KOPT-K1 (cell line): Measurements from ENCODE around the gene DOCK10.

Experiments
- H3K27ac ChIP-seq: fragments of 200-600 bp; sonication (generic); 2 replicates; pipeline ENCODE4 v1.5.1; 2016; ENCODE audit warnings: antibody characterized with exemption, mild to moderate bottlenecking, low read depth, low read length; ENCODE audit not compliant: poor library complexity, severe bottlenecking
- H3K36me3 ChIP-seq: fragments of 200-600 bp; sonication (generic); 2 replicates; pipeline ENCODE4 v1.5.1; 2017; ENCODE audit warnings: antibody characterized with exemption, mild to moderate bottlenecking, low read length, moderate library complexity; ENCODE audit not compliant: insufficient read depth
- H3K9me3 ChIP-seq: fragments of 200-600 bp; sonication (generic); 2 replicates; pipeline ENCODE4 v1.5.1; 2017; ENCODE audit warnings: antibody characterized with exemption, low read length, mild to moderate bottlenecking; ENCODE audit not compliant: insufficient read depth, poor library complexity, severe bottlenecking

Gene DOCK10

DNA sequence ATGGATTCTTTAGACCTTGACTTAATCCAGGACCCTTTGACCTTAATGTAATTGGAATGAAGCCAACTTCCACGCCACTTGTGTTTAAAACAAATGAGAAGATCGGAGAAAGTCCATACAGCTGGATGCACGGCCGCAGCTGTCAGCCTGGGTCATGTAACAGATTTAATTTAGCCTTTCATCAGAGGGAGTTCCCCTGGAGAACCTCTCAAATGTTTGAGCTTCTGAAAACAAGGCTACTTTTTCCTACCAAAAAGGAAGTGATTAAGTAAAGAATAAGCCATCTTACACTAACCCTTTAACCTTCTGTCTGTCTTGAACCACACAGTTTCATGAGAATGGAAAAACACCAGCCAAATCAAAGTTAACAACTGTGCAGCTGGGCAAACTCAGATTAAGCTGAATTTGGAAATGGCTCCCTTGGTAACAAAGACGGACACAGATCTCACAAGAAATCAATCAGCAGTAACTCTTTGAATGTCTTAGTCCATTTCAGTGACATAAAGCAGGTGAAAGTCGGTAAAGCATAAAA lies 103.6 kb downstream of the DOCK10 start:
- Histone ChIP-seq H3K36me3 (no peaks in the 10 kb centered on the region), H3K27ac (no peak overlapping the region)

DNA sequence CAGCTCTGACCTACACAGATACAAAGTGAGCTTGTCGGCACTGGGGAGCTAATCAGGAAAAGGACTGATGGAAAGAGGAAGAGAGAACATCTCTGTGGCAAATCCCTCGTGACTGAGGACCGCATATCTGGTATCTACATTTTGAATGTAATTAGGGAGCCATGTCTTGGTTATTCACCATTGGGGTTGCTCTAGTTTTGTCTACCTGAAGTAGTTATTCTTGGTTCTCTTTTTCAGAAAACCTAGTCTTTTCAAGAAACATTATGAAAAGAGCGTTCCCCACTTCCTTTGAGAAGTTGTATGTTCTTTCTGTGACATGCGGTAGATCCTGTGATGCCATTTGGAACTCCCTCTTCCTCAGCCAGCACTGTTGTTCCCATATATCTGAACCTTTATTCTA lies 104.4 kb downstream of the DOCK10 start:
- Histone ChIP-seq H3K27ac (no peak overlapping the region), H3K36me3 (no peaks in the 10 kb centered on the region), H3K9me3 (no peaks in the 10 kb centered on the region)

More for the DNA sequence above, 103.6 kb downstream of the DOCK10 start:
- H3K9me3 ChIP-seq = no peaks in the 10 kb centered on the region

DNA sequence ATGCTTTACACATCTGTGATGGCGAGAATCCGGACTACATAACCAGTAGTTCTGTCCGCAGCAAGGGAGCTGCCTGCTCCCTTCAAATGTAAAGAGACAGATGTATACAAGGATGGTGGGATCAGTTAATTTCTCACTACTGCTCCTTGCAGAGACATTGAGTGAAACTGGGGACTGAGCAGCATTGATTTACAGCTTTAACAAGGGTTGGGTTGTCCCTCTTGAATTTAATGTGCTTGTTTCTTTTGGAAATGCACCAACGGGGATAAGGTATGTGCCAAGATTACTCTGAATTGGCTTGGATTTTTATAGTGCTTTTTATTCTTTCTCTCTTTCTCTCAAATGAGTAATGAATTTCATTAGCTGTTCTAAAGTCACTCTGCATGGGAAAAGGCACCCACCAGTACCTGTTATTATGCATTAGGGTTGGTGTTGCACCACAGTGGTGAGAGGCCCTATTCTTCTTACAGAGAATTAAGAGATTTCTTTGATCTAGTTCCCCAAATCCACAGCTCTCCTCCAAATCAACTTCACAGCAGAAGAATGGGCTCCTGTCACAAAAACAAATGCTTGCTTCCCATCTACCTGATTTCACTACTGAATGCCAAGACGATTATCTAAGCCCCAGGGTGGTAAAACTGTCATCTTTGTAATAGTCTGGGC lies 107.6 kb downstream of the DOCK10 start:
- Histone ChIP-seq H3K27ac (no peak overlapping the region), H3K9me3 (no peaks in the 10 kb centered on the region), H3K36me3 (peaks cover 4% of the 10 kb centered on the region; the same call in 1 of the 2 replicates)

GRCh38 chr2:224933431-224933830 lies 108.8 kb downstream of the DOCK10 start:
- Histone ChIP-seq H3K36me3 (peaks cover 16% of the 10 kb centered on the region), H3K27ac (no peak overlapping the region), H3K9me3 (no peaks in the 10 kb centered on the region)

DNA sequence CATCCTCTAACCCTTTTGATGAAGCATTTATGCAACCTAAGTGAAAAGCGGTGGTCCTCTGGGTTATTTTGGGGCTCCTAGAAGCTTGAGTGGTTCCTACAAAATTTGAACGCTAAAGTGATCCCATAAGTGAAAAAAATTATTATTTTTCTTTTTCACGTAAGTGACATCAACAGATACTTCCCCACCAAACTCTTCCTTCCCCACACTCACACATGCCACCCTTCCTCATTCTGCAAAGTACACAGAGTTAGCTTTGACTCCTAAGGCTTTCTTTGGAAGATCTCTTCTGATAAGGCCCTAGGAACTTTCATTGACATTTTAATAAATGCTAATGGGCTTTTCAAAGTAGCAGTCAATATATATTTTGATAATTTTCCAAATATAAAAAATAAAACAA lies 109.7 kb downstream of the DOCK10 start:
- Histone ChIP-seq H3K27ac (no peak overlapping the region), H3K36me3 (peaks cover 25% of the 10 kb centered on the region)

GRCh38 chr2:224931956-224932355 lies 110.3 kb downstream of the DOCK10 start:
- Histone ChIP-seq H3K36me3 (peaks cover 29% of the 10 kb centered on the region), H3K27ac (no peak overlapping the region), H3K9me3 (no peaks in the 10 kb centered on the region)

More for the DNA sequence above, 109.7 kb downstream of the DOCK10 start:
- no peaks in the 10 kb centered on the region for H3K9me3 ChIP-seq

DNA sequence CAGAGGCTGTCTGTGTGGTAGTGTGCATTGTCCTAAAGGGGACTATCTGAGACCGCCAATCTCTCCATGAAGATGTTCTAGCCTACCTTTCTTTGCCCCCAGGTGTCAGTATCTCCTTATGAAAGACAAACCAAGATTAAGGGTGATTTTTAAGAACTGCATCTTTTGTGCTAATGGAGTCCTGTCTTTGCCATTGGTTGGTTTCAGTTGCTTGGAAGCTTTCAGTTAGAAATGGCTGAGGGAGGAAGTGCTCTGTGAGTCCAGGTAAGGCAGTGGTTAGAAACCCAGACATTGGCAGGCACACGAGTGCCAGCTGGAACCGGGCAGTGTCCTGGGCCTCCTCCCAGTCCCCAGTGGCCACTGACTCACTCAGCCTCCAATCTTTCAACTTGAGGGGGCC lies 111.3 kb downstream of the DOCK10 start:
- peaks cover 39% of the 10 kb centered on the region for H3K36me3 ChIP-seq
- peak overlapping the region; percentile 75 for H3K27ac ChIP-seq
- H3K9me3 ChIP-seq = no peaks in the 10 kb centered on the region

- no peaks in the 10 kb centered on the region for H3K9me3 ChIP-seq
- H3K27ac ChIP-seq = peak overlapping the region; percentile 75
- H3K36me3 ChIP-seq = peaks cover 45% of the 10 kb centered on the region
Observed at GRCh38 chr2:224930124-224930523, 112.1 kb downstream of the DOCK10 start.

- Histone ChIP-seq H3K9me3 (no peaks in the 10 kb centered on the region), H3K27ac (peak overlapping the region; percentile 75), H3K36me3 (peaks cover 46% of the 10 kb centered on the region)
Observed at GRCh38 chr2:224929512-224929911, 112.8 kb downstream of the DOCK10 start.

DNA sequence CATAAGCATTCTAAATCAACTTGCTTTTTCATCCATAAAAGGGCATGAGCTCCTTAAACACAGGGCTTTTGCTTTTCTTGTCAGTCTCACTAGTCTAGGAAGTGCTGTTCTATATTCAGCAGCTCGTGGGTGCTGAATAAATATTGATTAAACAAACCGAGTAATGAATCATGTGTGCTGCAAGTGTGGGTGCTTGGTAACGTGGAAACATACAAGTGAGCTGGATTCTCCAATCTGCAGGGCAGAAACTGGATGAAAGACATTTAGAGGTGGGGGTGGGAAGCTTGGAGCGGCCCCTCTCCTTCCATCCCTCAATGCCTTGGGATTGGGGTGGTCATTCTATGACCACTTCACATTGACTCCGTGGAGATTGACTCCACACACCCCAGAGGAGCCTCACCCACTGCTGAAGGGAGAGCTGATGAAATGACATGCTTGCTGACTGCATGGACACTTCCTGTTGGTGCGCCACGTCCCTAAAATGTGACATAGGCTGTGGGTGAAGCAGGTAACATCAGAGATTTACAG lies 114.6 kb downstream of the DOCK10 start:
- peak overlapping the region; percentile 13 for H3K27ac ChIP-seq
- H3K36me3 ChIP-seq = peaks cover 46% of the 10 kb centered on the region

GRCh38 chr2:224927011-224927410 lies 115.3 kb downstream of the DOCK10 start:
- Histone ChIP-seq H3K9me3 (no peaks in the 10 kb centered on the region), H3K27ac (peak overlapping the region; percentile 13), H3K36me3 (peaks cover 46% of the 10 kb centered on the region)

More for the DNA sequence above, 114.6 kb downstream of the DOCK10 start:
- no peaks in the 10 kb centered on the region for H3K9me3 ChIP-seq

DNA sequence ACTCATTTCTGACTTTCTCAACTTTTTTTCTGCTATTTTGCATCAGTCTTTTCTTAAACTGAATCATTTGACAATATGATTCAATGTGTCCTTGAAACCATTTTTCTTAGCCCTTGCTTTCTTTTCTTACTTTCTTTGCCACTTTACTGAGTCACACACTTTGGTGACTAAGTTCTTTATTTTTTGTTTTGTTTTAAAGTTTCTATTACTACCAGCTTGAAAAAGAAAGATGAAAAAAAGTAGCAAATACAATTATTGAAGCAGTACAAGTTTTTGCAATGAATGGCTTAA lies 116.5 kb downstream of the DOCK10 start:
- H3K9me3 ChIP-seq = no peaks in the 10 kb centered on the region
- peaks cover 46% of the 10 kb centered on the region for H3K36me3 ChIP-seq
- no peak overlapping the region for H3K27ac ChIP-seq

DNA sequence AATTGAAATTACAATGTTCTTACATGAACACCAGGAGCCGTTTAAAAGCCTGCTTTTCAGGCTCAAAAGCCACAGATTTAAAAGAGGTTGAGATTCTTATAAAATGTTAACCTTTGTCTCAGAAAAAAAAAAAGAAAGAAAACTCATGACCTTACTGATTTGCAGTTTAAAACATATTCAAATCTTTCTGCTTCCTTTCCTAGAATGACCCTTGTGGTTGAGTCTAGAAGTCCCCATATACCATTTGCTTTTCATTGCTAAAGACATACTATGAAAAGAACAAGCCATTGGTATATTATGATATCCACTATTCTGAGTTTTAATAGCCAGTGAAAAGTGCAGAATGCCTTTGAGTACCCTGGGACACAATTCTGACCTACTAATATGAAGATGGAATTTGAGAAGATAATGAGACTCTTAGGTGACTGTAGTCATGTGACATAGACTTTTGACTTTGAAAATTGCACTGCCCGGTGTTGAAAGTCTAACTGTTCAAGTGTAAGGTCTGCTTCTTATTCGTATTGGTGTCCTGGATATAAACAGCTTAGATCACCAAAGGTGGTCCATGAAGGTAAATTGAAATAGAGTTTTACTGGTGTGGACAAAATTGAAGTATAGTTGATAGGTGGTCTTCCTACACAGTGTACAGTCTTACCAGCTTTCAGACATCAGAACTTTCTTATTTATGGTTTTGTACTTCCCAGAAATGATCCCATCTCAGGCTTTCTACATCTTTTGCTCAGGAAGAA lies 117.0 kb downstream of the DOCK10 start:
- no peak overlapping the region for H3K27ac ChIP-seq
- no peaks in the 10 kb centered on the region for H3K9me3 ChIP-seq
- H3K36me3 ChIP-seq = peaks cover 46% of the 10 kb centered on the region

GRCh38 chr2:224924631-224925030 lies 117.6 kb downstream of the DOCK10 start:
- H3K27ac ChIP-seq = no peak overlapping the region
- H3K36me3 ChIP-seq = peaks cover 42% of the 10 kb centered on the region
- no peaks in the 10 kb centered on the region for H3K9me3 ChIP-seq

DNA sequence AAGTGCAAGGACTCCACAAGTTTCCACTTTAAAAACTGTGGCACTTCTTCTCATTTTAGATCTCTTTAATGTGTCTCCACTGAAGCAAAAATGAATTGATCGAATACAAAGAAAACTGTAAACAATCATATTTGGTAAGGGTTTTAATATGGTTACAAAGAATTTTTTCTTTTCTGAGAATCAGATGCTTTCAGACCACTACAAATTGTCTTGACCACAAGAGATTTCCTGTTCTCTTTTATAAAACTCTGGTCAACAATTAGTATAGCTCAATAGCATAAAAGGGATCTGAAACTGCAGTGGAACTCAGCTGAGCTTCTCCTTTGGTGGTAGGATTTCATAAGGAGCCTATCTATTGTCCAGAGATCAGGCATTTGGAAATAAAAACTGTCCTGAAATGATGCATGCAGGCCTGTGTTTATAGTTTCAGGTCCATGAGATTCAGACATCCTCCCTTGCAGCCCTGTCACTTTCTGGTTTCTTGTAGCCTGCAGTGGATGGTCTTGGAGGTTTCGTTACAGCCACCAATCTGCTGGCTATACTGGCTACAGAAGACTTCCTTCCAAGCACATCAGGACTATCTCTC lies 120.0 kb downstream of the DOCK10 start:
- Histone ChIP-seq H3K9me3 (no peaks in the 10 kb centered on the region), H3K27ac (no peak overlapping the region), H3K36me3 (peaks cover 36% of the 10 kb centered on the region)
